GM19023 (cell line): ENCODE results near the gene NEK4.

ENCODE experiments used
- ATAC-seq: cut with Tn5 transposase; IDR thresholded peaks from one replicate; pipeline ENCODE4 v1.9.1; 2021; ENCODE audit warnings: mild to moderate bottlenecking, moderate library complexity; ENCODE audit not compliant: unreplicated experiment

The NEK4 gene

DNA sequence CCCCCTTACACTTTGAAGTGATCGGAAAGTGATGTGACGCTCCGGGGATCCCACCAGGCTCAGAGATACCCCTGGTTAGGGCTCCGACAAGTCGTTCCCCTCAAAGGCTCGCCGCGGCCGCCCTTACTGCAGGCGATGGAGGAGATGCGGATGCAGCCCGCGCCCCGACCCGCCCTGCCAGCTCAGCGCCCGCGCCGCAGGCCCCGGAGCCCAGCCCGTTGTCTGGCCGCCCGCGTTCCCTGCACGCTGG, 65.4 kb downstream of the NEK4 start:
- no peak for ATAC-seq

DNA sequence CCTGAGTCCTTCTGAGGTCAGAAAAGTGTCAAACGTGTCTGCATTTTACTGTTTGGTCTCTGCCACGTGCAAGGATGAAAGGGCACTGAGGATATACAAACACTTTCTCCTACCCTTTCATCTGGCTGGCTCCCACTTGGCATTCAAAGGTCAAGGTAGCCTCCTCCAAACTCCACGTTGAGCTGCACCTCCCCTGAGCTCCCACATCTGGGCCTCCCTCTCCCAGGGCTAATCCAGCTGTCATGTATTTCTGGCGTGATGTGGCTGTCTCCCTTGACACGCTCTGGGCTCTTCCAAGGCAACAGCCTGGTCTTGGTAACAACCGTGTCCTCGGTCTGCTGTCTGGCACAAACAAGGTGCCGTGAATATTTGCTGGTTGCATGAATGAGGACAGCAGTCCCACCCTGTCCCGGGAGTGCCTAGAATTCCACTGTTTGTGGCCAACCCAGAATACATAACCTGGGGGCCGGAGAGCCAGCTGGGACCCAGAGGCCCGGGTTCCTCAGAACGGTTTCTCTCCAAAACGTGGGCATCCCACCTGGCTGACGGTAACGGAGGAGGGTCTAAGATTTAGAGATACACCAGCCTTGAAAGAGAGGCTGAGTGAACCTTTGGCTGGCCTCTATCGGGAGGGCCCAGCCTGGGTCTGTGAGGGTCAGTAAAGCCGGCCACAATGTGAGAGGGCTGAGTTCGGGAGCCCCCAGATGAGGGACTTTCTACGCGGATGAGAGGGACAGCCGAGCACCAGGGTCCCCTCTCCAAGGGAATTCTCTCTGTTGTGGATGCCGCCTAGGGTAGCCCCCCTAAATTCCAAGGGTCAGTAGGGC, 65.9 kb downstream of the NEK4 start:
- peak; percentile 3 for ATAC-seq

DNA sequence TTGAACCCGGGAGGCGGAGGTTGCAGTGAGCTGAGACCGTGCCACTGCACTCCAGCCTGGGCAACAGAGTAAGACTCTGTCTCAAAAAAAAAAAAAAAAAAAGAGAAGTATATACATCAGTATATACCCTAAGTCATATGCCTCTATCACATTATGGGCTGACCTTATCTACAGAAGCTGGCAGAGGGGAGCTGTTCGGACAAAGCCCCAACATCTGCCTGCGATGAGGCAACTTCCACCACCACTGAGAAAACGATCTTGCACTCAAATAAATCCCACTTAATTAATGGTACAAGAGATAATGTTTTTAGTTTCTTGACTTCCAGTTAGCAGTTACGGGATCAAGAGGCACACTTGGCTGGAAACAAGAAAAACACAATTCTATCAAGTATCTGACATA, 67.4 kb downstream of the NEK4 start:
- ATAC-seq: no peak

DNA sequence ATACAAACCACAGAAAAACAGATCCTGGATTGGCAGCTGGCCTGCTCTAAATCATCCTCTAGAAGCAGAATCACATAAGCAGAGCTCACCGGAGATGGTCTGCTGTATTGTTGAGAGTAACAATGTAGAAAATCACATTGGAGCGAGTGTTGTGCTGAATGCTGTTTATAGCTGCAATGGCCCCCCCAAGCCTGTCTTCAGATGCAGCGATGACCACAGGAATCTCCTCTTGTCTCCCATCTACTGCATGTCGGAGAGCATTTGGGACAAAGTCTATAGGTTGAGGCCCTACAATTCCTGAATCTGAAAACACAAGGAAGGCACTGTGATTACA, 73.1 kb downstream of the NEK4 start:
- no peak for ATAC-seq

DNA sequence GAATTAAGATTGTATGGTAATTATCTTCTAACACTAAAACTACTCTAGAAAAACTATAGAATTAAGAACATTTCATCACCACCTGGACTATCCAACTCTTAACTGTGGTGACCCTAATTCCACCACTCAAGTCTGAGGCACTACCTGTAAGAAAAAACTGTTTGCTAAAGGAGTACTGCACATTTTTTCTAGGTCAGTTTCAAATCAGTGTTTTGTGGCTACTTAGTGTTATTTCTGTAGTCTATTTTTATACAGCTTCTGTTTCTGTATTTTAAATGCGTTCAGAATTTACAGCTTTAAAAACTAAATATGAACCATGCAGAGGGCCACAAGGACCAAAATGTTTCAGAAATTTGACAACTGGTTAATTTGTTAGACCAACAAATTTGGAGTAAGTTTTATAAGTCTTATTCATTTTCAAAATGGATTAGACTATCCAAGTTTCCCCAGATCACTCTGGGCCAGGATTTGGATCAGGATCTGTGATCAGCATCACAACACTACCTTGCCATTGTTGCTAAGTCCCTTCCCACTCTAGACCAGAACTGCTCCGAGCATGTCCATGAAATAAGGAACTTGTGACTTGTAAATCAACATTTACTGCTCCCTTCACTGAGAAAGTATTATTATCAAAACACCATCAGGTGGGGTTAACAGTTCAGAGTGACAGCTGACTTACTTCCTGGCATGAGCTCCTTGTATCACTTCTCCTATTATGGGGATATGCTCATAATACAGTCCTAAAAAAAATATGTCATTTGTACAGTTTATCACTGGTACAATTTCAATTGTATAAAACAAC, 73.7 kb downstream of the NEK4 start:
- no peak for ATAC-seq

DNA sequence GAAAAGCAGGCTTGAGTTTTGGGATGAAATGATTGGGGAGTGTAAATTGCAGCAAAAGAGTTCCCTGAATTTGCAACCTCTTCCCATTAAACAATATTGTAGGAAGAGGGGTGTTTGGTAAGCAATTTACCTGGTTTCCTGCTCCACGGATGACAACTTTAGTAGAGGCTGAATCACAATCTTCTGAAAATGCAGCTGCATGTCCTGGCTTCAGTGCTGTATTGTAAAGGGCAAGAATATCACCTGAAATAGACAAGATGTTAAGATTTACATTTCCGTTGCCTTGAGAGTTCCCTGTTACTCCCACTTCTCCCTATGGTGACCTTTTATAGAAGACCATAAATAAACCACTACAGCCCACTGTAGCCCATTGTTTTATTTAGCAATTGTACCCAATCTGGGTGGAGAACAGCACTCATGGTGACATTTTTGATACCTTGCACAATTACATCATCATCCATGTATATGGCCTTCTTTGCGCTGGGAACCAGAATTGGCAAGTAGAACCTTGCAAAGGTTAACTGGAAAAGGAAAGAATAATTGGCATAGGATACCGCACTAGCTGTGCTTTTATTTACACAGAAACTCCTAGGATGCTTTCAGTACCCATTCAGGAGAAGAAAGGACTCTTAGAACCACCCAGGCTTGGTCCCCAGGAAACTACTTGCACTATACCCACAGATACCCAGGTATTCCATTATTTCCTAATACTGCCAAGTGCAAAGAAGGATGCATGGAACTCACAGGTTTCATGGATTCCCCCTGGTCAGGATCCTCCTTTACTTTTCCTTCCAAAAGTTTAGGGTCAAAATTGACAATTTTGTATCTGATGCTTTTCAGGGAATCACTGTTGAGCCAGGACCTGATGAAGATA, 74.7 kb downstream of the NEK4 start:
- ATAC-seq: no peak

DNA sequence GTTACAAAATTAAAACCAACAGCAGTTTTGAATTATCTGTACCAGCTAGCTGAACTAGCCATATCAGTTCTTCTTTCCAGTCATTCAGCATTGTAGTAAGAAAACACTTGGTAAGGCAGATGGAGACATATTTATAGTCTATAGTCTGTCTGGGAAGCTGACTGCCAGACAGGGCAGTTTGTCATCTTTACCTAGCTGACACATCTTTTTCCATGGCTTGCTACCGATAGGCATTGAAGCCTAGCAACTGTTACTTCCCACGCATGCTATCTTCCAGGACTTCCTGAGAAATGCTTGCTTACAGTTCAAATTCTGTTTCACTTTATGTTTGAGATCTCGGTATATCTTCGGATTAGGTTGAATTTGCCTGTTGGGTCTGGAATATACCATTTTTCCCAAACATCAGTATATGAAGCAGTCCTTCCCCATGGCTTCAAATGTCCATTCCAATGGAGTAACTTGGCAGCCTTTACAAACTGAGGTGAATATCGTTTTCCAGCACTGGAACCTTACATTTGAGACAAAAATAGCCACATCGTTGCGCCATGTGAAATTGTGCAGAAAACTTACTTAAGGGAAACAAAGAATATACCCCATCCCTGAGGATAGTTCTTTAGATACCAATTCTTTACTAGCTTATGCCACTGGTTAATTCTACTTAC, 76.1 kb downstream of the NEK4 start:
- ATAC-seq: no peak

DNA sequence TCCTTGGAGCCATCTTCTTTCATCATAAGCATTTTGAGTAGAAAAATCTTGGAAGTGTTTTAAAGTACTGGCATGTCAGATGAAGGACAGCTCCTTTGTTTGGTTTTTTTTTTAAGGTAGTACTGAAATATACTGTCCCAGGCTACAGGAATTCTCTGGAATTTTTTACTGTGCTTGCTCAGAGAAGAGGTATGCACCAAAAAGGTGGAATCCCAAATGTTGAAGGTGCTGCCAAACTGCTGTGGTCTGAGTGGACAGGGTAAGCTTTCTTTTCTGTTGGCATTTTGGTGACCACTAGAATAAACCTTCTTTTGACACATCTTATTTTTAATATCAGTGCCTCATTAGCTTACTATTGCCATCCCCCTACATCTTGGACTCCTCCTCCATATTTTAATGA, 77.7 kb downstream of the NEK4 start:
- ATAC-seq: no peak

DNA sequence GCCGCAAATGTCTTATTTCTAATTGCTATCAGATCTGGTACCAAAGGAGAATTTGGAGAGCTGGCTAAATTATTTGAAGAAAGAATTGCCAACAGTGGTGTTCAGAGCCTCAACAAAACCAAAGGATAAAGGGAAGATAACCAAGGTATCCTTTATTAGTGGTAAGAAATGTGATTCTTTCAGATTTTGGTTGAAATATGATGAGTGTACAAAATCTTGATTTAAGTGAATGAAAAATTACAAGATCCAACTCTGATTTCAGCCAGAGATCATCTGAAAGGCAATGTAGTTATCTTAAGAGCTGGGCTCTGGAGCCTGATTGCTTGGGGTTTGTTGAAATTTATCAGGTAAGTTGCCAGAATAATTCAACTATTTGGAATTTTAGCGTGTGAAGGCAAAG, 80.2 kb downstream of the NEK4 start:
- no peak for ATAC-seq

DNA sequence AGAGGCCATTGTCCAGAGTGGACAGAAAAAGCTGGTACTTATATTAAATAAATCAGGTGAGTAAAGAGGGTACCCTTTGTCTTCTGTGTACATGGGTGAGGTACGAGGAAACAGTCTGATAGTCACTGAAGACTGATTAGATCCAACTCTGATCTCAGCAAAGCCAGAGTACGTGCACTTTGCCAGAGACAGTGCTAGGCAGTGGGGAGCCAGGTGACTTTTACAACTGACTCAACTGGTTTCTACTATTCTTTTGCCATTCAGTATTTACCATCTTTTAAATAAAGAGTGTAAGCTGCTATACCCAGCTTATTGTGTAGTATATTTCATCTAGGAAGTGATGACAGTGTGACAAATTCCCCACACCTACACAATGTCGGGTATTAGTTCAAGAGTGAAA, 81.6 kb downstream of the NEK4 start:
- no peak for ATAC-seq

DNA sequence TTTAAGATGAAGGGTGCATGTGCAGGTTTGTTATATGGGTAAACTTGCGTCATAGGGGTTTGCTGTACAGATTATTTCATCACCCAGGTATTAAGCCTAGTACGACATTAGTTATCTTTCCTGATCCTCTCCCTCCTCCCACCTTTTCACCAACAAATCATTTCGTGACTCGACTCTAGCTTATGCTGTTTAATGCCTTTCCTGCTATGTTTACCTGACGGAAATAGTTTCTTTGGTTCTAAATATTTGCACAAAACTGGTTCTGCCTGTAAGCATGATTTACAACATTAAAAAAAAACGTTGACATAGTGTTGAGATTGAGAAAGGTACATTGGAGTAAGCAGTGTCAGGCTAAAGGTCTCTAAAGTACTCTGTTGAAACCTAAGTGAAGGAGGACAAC, 82.5 kb downstream of the NEK4 start:
- no peak for ATAC-seq

DNA sequence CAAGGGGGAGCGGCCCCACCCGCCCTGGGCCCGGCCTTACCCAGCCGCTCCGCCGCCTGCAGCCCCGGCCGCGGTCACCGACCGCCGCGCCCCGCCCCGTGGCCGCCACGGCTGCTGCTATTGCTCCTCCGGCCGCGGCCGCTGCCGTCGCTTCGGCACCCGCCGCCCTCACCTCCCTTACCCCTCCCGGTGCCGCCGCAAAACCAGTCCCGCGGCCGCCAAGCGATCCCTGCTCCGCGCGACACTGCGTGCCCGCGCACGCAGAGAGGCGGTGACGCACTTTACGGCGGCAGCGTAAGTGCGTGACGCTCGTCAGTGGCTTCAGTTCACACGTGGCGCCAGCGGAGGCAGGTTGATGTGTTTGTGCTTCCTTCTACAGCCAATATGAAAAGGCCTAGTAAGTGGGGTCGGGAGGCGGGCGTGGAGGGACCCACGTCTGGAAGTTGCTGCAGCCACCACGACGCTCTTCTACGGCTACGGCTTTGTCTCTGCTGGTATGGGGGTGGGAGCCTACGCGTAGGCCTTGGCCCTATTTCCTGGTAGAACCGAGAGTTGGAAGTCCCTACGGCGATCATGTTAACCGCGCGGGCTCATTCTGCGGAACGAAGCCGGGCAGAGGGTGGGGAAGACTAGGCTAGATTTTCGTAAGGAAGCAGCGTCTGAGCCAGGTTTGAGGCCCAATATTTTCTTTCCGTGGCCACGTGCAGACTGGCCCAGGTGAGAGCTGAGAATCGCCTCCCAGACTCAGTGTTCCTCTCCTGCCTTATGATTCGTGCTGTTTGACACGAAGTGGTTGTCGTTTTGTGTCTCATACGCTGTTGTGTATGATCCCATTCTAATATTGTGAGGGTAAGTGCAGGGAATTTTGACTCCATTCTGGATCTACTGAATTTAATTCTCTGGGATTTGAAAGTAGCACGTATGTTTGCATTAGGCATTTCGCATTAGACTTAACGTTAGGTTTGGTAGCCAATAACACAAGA, 84.7 kb downstream of the NEK4 start, which contains the start of the genes GNL3 and PBRM1:
GNL3 (plus strand) TSS at position 324 of the 983 bp plus-strand sequence; CDS start at position 385, 61 bp downstream.
PBRM1 (minus strand) TSS at position 205 of the 983 bp plus-strand sequence.
- peak; percentile 70 for ATAC-seq

DNA sequence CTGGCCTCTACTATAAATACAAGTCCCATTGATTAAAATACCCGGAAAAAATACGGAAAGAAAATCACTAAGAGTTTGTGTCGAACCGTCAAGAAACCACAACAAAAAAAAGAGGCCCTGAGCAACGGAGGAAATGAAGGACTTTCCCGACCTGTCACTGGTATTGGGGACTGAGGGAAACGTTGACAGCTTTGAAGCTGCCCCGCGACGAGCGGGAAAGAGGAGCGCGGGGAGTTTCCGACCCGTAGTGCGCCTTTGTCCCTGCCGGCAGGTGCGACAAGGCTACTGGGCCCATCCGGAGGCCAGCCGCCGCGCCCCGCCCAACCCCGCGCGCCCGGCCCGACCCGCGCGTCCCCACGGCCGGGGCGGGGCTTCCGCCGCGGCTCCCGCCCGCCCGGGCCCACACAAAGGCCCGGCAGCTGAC, 85.4 kb downstream of the NEK4 start:
- peak; percentile 82 for ATAC-seq

DNA sequence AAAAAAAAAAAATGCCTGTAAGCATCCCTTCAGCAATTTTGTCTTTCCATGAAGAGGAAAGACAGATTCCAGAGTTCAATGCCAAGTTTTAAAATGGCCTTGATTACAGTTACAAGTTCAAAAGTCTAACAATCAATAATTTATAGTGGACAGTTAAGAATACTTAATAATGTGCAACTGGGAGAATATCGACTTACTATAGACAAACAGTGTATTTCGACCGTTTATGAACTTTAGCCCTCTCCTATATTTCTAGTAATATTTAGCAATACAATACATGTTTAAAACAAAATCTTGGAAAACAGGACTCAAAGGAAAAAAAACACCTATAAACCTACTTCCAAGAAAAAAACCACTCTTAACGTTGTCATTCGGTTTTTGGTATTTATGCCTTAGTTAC, 86.6 kb downstream of the NEK4 start:
- ATAC-seq: no peak

DNA sequence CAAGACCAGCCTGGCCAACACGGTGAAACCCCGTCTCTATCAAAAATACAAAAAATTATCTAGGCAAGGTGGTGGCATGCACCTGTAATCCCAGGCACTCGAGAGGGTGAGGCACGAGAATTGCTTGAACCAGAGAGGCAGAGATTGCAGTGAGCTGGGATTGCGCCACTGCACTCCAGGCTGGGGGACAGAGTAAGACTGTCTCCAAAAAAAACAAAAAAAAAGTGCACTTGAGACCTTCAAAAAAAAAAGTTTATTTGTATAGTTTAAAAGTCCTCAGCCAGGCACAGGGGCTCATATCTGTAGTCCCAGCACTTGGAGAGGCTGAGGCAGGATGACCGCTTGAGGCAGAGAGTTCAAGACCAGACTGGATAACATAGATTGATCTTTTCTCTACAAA, 87.1 kb downstream of the NEK4 start:
- ATAC-seq: no peak

DNA sequence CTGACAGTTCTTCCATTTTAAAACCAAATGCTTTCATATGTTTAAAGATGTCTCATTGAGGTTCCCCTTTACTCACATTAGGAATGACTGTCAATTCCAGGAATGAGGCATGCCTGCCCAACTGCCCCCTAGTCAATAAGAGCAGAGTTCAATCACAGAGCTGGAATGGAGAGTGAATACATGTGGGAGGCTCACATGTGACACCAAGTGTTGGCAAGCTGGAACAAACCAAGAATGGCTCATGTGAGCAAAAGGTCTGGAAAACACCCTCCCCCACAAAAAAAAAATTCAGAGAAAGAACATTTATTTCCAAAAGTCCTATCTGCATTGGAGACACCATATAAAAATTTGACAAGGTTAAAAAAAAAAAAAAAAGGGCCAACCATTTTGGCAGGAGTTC, 88.7 kb downstream of the NEK4 start:
- no peak for ATAC-seq

DNA sequence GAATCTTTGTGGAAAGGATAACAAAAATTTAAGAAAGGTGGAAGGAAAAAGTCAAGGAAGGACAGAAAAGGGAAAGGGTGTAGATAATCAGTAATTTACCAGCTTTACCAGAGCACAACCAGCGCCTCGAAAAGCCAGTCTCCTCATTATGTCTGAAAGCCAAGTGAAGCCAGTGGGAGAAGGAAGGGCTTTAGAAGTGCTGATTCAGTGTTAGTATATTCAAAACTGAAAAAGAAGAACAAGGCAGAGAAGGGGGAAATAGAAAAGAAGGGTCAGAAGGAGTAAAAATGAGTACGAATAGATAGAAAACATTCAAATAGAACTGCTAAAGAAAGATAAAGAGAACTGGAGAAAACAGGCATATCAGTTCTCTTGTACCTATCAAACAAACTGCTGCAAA, 89.1 kb downstream of the NEK4 start:
- no peak for ATAC-seq

DNA sequence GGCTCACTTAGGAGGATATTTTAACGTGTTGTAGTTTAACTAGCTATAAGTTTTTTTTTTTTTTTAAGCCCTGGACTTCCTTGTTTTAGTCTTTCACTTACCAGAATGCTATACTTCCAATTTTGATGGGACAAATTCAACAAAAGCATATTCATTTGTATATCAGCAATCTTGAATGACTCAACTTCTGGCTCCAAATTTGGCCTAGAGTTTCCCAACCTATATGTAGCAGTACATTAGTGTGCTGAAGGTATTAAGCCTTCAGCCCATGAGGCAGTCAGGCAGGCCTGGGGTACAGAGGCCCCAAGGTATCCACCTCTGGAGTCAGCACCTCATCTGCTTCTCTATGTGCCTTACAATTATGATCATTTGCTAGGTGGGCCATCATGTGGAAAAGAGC, 90.9 kb downstream of the NEK4 start:
- no peak for ATAC-seq

DNA sequence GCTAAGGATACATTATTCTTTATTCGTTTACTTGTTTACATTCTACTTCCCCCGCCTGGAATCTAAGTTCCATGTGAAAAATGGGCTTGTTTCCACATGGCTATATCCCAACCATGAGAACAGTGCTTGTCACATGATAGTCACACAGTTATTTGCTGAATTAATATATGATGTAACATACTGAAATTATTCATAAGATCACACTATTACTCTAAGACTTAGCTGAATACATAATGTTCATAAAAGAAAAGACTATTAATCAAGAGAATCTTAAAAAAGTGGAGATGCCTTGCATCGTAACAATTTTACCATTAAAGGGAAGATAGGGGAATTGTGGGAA, 91.6 kb downstream of the NEK4 start:
- ATAC-seq: no peak
